ENCODE measurements around the gene XRCC4.

XRCC4 gene

DNA sequence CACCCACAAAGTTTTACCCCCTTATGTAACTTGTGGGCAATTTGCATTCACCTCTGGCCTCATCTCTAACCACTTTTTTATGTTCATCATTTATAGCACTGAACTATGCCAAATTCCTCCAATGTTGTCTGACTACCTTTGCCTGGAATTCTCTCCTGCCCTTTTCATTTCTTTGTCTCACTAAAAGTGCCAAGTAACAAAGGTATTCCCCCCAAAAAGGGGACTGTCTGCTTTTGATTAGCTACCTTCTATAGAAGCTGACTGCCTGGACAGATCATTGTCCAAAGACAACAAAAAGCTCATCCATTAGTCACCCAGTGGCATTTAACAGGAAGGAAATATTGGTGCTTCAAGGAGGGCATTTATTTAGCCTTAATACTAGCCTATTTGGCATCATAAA is 204.3 kb downstream of the XRCC4 start:
- FAIRE-seq, result no peak

DNA sequence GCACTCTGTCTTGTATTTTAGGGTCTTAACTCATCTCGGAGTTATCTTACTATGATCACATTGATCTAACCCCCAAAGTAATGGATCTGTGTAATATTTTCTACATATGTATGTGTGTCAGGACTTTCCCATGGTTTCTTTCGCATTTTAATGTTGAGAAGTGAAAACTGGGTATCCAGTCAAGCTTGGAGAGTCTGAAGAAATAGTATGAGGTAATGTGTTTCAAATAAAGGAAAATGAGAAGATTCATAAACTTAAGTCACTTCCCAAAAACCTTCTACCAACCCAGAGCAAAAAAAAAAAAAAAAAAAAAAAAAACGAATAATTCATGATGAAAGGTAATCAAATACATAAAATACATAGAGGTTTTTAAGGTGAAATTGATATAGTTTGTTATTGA is 206.4 kb downstream of the XRCC4 start:
- FAIRE-seq, result peak; percentile 51

GRCh38 chr5:83285661-83286398 is 208.5 kb downstream of the XRCC4 start:
- no peak for FAIRE-seq

DNA sequence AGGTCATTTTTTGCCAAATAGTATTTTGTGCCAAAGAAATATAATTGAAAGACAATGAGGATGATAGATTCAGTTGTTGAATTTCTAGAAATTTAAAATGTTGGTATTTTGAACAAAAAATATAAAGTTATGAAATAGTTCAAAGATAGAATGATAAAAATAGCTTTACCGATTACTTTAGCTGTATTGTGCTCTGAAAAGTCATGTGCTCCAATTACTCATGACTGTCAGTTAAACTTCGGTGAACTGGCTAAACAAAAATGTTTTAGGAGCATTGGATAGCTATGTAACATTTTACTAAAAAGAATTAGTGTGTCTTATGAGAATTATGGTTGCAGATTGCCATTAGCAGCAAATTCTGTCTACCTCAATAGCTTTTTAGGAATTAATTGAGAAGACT is 216.9 kb downstream of the XRCC4 start:
- no peak for FAIRE-seq

DNA sequence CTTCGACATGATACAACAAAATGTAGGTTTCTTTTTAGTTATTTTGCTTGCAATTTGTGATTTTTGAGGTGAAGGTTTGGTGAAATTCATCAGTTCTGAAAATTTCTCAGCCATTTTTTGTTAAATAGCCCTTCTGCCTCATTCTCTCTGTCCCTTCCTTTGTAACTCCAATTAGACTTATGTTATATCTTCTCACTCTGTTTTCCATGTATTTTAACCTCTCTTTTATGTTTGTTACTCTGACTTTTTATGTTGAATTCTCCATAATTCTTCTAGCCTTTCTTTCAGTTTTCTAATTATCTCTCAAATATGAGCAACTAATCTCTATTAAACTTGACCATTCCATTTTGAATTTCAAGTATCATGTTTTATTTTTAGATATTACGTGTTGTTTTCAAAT is 222.0 kb downstream of the XRCC4 start:
- FAIRE-seq, result no peak

DNA sequence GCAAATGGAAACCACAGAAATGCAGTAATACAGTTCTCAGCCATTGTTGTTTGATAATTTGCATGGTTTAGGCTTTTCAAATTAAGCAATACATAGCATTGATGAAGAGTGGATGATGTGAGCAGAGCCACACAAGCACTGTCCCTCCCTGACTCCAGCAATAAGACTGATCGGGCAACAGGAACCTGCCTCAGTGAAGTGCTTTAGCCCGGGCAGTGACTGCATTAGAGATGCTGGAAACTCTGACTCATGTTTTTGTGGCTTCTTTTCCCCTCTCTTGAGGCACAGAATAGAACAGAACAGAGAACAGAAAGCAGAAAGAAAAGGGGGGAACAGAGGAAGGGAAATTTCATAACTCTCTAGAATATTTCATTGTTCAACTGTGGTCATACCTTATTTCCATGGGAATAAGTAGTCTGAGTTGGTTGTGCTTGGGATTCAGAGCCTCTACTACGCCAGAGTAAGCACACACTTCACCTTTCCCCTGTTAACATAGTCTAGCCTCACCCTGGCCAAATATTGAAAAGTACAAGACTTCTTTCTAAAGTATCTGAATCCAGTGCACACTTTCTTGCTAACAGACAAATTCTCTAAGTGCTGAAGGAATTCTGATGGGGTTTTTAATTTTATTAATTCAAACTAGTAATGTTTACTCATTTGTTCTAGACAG is 229.4 kb downstream of the XRCC4 start:
- no peak for FAIRE-seq

DNA sequence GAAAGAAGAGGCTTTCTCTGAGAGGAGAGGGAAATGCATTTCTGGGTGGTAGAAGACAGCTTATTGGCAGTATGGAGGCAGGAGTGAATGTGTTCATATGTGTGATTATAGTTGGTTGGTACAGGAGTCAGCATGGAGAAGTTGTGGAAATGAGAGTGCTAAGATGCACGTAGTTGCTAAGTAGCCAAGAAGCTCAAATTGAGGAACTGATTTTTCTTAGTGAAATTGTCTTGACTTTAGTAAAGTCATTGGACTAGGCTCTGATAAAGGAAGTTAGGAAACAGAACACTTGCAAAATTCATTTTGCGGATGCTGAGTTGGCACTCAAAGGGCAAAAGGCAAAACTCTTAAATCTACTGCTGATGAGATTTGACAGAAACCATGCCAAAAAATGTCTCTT is 235.3 kb downstream of the XRCC4 start:
- no peak for FAIRE-seq

GRCh38 chr5:83313436-83313835 is 236.1 kb downstream of the XRCC4 start:
- no peak for FAIRE-seq

DNA sequence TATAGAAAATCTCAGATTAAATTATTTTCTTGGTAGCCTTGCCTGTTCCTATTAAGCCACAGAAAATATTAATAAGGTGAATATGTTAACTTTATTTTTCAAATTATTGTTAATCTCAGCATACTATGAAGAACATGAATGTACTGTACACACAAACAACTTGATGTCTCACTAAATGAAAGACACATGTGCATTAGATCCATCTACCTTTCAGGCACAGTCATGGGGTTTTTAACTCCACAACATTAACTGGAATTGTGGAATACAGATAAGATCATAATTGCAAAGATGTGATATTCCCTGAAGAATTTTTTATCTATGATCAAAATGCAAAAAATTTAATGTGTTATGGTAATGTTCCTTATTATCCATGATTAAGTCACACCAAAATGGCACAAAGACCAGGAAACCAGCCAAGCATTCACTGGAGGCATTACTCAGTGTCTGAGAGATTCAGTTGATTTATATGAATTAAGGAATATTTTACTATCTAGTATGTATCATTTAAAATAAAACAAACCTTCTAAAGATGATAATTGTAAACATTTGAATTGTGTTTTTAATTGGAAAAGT is 244.2 kb downstream of the XRCC4 start:
- peak; percentile 60 for FAIRE-seq

- no peak for FAIRE-seq
These were observed 245.1 kb downstream of the XRCC4 start for GRCh38 chr5:83322273-83322924.

GRCh38 chr5:83323557-83324180 is 246.3 kb downstream of the XRCC4 start:
- no peak for FAIRE-seq

DNA sequence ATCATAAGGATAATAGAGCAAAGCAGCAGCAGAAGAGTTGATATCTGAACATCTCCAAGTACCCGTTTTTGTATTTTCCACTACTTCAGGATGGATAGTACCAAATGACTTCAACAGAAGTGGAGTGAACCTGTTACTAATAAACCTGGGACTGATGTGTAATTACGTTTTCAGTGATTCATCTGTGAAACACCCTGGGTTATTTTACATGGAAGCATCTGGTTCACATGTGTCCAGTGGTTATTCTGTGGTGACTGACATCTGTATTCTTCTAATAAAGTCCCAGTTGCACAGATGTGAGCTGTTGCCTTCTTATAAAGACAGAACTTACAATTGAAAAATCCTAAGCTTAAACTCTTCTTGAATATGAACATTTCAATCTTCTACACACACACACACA is 254.5 kb downstream of the XRCC4 start:
- no peak for FAIRE-seq

DNA sequence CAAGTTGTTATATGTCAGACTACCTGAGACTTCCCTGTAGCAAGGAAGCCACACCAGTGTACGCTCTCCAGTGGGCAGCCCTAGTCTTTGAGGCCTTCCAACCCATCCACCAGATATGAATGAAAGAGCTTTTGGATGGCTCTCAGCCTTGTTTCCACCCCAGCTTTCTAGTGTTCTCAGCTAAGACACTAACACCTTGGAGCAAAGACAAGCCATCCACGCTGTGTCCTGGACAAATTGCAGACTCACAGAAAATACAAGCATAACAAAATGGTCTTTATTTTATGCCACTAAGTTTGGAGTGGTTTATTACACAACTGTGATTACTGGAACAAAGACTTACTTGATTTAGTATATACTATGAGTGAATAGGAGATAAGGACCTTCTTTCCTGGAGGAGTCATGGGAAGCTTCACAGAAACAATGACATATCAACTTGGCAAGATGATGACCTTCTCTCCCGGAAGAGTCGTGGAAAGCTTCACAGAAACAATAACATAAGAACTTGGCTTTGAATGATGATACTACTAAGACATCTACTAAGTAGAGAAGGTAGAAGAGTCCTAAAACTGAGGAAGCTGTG is 260.2 kb downstream of the XRCC4 start:
- FAIRE-seq, result no peak

DNA sequence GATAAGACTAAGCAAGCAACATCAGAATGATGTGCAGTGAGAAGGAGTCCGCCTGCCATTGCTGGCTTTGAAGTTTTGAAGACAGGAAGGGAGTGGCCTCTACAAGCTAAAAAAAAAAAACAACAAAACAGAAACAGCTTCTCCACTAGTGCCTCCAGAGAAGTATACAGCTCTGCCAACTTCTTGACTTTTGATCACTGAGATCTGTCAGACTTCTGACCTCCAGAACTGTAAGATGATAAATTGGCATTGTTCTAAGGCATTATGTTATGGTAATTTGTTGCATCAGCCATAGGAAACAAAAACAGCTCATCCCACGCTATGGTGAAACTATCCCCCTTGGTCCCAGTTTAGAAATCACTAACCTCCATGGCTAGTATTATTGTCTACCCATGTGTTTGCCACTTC is 263.2 kb downstream of the XRCC4 start:
- no peak for FAIRE-seq

DNA sequence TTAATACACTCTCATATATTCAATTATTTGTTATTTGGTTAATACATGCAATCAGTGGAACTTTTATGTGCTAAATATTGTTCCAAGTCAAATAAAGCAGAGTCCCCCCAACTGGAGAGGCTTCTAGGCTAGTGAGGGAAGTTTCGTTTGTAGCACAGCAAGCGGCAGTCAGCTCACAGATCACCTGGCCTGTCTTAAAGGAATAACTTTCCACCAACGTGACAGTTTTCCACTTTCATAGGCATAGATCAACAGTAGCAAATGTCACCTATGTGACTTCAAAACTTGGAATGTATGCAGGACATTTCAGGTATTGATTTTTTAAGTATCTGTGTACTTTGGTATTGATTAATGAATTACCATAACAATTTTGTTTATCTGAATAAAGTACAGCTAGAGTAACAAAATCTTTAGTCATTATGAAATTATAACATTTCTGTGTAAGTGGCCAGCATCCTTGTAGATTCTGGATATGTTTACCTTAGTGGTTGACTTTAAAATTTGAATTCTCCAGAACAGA is 264.5 kb downstream of the XRCC4 start:
- FAIRE-seq, result no peak

DNA sequence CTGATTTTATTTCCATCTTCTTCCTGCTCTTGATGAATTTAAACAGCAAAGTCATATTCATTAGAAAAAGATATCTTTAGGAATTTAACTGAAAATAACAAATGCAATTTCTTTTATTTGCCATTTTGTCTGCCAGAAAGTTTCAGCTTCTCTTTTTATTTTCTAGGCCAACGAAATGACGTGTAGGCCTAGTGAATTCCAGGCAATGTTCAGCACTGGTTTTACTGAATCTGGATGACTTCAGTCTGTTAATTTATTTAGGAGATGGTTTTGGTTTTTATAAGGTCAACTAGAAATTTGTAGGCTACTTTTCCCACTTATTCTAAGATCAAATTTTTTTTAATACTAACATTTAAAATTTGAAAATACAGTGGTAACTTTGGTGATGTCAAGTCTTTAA is 265.1 kb downstream of the XRCC4 start:
- no peak for FAIRE-seq

DNA sequence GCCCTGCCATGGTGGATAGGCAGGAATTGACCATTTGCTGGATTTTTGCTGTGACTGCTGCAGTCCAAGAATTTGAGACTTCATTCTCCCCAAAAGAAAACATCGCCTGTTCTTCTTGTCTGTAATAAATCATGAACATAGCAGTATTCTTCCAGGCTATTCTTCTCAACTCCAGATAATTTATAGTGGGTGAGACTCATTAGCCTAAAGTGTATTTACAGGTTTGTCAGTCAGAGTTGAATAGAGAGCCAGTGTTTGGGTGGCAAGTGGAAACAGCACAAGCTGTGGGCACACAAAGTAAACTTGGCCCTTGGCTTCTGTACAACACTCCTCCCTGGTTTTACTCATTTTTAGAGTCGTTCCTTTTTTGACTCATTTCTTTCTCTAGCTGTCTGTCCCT is 266.0 kb downstream of the XRCC4 start:
- FAIRE-seq, result no peak

DNA sequence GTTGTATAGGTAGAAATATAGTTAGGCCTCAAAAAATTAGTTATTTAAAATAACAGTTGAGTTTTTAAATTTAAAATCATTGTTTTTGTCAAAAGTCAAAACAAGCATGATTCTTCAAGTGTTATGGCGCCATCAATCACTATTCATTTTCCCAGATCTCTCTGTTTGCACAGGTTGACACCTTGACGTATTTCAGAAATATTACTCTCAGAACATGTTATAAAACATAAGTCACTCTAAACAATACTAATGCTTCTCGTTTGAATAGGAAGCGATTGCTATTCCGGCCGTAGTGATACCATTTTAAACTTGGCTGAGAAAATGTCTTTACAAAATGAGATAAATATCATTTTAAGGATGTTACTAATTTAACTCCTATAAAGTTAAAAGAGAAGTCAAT is 268.1 kb downstream of the XRCC4 start:
- peak; percentile 51 for FAIRE-seq

- FAIRE-seq, result no peak
These were observed 271.0 kb downstream of the XRCC4 start for GRCh38 chr5:83348281-83348780.

- FAIRE-seq, result no peak
These were observed 275.9 kb downstream of the XRCC4 start for GRCh38 chr5:83353231-83353630.

DNA sequence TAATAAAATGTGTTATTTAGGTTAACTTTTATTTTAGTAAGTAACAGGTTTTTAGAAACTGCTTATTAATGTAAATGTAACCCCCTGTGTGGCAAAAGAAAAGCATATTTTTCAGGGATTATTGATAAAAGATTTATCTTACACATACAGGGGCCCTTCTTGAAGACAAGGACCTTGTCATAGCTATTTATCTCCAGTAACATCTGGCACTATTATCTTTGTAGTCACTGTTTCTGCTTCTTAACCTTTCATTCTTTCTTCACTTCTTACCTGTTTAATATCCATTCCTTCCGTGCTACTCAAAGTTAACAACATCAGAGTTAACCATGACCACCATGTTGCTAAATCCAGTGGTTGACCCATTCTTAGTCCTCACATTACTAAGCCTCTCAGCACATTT is 276.4 kb downstream of the XRCC4 start:
- FAIRE-seq, result no peak

DNA sequence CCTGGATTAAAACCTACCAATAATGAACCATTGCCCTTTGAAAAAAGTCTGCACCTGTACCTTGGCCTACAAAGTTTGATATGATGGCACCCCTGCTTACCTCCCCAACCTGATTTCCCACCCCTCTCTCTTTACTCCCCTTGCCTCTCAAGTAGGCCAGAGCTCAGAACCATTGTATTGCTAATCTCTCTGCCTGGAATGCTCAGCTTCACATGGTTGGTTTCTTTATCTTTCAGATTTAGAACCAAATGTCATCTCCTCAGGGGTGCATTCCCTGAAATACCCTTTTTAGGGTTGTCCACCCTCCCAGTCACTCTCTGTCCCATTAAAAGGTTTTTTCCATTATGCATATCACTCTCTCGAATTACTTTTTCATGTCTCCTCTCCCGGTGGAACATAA is 277.6 kb downstream of the XRCC4 start:
- no peak for FAIRE-seq
